DMS114 treated with DMSO at 0.1 percent for 48 hours (cell line): ENCODE data around the gene CPNE4.

Experiments
- DNase-seq: peaks from one replicate; lab custom pipeline; 2025; ENCODE audit not compliant: unreplicated experiment; lab: John Stamatoyannopoulos, UW

Gene CPNE4

DNA sequence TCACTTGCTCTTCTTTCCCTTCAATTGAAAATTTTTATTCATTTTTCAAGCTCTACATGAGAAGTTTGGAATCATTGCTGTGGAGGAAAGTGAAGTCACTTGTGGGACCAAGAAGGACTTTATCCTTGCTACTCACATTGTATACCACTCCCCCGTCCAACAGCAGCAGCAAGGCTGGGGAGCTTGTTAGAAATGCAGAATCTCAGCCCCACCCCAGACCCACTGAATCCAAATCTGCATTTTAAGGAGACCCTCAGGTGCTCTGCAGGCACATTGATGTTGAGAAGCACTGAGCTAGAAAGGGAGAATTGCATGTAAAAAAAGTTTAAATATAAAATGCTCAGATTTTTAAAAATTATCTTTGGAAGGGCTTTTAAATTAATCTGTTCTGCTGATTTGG lies 329.7 kb downstream of the CPNE4 start:
- DNase-seq: no peak

DNA sequence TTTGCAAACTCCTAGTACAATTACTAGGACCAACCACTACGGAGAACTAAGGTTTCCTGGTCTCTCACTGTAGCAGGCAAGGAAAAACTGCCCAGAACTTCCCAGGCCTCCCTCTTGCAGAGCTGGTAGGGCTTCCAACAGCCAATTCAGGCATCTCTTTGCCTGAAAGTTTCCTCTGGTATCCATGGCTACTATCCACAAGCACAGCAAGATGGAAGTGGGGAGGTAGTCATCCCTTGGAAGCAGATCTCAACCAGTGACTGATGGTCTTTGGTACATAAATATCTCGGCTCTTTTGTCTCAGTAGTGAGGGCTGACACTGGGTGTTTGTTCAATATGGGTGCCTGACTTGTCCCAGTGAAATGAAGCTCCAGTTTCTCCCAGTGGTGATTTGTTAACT lies 330.7 kb downstream of the CPNE4 start:
- DNase-seq: no peak

DNA sequence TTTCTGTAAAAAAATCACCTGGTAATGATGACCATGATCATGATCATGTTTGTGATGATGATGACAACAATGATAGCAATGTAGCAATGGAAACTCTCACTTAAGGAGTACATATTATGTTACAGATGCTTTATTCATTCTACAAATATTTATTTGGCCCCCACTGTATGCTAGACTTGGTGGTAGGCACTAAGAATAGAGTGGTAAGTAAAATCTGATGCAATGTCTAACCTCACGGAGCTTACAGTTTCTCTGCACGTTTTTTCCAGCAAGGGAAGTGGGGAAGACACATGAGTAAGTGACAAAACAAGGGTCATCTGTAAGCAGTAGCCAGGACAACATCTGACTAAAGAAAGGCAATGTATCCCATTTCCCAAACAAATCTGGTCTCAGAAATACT lies 332.7 kb downstream of the CPNE4 start:
- no peak for DNase-seq

DNA sequence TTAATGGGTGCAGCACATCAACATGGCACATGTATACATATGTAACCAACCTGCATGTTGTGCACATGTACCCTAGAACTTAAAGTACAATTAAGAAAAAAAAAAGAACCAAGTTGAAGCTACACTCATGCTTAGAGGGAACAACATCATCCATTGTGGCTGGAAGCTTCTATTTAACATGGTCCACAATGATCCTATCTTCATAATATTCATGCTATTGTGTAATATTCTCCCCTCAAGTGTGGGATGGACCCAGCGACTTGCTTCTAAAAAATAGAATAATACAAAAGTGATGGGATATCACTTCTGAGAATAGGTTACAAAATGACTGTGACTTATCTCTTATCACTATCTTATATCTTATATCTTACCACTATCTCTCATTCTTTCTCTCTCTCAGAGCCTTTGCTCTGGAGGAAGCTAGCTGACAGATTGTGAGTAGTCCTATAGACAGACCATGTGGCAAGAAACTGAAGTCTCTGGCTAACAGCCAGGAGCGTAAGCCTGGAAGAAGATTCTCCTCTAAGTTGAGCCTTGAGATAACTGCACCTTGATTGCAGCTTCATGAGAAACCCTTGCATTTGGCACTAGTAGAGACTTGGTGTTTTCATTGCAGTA lies 333.6 kb downstream of the CPNE4 start:
- DNase-seq: no peak

DNA sequence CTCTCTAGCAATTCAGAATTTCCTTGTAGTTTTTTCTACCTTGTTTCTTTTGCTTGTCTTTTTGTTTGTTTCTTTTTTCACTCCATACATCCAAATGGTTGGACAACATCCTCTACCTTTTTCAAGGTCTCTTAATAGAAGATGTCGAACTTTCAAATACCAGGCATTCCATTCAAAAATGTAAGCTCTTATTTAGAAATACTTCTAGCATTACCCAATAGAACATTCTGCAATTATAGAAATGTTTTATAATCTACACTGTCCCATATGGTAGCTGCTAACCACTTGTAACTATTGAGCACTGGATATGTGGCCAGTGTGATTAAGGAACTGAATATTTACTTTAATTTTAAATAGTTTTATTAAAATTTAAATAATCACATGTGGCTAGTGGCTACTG lies 335.8 kb downstream of the CPNE4 start:
- no peak for DNase-seq

DNA sequence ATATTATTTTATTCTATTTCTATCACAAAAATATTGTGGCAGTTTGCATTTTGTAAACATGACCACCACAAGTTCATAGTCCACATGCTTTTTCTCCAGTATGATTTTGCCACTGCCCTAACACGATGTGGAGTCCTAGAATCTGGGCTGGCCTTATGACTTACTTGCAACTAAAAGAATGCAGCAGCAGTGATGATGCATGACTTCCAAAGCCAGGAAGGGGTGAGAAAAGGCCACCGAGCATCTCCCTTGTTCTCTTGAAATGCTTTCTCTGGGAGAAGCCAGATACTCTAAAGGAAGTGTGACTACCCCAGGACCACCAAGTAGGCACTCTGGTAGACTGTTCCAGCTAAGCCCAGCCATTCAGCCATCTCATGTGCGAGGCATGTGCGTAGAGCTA lies 340.4 kb downstream of the CPNE4 start:
- no peak for DNase-seq

DNA sequence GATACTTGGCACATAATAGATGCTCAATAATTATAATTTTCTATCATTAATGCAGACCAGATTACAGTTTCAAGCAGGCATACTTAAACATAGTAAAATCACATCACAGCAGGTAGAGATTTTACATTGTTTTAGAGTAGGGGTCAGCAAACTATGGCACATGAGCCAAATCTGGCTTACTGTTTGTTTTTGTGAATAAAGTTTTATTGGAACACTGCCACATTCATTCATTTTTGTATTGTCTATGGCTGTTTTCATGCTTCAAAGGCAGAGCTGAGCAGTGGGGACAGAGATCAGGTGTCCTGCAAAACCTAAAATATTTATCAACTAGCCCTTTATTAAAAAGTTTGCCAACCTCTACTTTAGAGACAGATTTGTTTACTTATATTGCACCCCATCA lies 342.5 kb downstream of the CPNE4 start:
- DNase-seq: no peak

DNA sequence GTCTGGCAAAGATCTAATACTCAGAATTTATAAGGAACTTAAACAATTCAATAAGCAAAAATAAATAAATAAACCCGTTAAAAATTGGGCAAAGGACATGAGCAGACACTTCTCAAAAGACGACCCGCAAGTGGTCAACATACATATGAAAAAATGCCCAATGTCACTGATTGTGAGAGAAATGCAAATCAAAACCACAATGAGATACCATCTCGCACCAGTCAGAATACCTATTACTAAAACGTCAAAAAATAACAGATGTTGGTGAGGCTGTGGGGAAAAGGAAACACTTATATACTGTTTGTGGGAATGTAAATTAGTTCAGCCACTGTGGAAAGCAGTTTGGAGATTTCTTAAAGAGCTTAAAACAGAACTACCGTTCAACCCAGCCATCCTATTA lies 344.0 kb downstream of the CPNE4 start:
- DNase-seq: no peak

DNA sequence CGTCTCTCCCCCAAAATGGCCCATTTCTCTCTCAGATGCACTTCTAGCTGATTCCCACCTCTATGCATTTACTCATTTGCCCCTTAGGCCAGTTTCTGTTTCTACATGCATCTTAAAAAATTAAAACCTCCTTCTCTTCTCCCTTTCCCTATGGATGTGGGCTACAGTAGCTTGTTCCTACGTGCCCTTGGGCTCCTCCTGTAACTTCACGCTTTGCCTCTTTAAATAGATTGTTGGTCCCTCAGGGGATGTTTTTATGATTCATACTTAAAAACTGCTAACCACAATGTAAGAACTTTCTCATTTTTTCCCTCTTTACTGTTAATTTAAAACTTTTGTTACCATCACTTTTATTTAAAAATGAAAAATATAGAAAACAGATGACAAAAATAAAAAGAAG lies 346.4 kb downstream of the CPNE4 start:
- no peak for DNase-seq

DNA sequence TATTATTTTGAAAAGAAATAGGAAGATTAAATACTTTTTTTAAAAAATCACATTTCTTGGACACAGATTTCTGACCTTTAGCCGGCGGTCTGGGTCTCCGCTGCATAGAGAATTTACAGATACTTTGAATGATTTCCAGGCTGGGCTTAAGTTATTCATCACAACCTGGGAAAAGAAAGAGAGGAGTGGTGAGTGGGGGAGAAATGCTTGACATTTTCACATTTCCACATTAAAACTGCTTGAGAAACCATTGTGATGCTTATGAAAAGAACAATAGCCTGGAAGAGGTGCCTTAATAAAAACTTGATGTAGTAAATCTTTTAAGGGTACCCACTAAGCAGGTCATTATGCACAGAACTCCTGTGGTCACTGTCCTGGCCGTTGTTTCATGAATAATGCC lies 365.2 kb downstream of the CPNE4 start:
- DNase-seq: no peak

DNA sequence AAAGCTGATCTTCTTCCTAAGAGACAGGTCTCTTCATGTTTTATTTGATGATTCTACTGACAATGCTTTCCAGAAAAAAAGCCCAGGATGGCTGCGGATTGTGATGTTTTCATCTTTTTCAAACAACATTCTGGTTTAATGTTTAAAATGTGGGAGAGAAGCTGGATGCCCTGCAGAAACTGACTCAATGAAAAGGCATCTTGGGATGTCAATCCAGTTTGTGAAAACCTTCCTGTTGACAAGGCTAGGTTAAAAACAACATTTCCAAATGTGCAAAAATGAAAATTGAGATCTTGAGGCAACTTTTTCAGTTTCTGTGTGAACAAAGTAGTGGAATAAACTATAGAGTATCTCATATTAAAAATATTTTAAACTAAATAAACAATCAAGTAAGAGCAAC lies 376.0 kb downstream of the CPNE4 start:
- no peak for DNase-seq

DNA sequence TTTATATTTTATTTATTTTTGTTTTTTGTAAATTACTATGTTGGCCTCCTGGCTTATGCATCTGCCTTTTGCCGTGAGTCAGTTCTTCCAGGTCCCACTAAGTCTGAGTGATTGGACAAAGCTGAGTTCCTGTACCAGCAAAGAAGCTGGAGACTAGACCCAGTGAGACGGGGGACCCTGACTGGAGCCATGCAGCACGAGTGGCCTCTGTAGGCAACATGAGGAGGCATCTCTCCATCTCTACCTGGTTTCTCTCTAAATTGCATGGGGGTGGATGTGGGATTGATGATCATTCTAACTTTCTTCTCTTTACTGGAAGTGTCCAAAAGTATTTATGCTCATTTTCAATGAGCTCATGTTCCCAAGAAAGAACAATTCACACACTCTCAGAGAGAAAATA lies 376.7 kb downstream of the CPNE4 start:
- no peak for DNase-seq

DNA sequence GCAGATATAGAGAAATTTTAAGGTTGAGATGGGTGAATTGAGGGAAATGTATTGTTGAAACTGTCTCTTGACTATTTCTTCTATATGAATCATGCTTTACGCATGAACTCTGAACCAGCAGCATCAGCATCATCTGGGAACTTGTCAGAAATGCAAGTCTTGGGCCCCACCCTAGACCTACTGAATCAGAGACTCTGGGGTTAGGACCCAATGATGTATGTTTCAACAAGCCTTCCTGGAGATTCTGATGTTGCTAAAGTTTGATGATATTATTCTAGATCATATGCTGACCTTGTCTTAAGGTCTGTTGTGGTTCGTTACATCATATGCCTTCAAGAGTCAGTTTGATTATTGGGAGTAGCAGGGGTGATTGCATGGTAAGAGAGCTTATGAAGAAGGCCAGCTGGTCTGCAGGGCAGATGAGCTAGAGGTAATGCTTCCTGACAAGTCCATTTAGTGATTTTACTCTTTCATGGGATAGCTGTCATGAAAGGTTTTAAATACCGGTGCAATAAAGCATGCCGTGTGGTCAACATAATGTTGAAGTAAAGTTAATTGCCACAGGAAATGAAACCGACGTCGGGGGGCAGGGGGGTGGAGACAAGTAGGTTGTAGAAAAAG lies 379.6 kb downstream of the CPNE4 start:
- DNase-seq: no peak

DNA sequence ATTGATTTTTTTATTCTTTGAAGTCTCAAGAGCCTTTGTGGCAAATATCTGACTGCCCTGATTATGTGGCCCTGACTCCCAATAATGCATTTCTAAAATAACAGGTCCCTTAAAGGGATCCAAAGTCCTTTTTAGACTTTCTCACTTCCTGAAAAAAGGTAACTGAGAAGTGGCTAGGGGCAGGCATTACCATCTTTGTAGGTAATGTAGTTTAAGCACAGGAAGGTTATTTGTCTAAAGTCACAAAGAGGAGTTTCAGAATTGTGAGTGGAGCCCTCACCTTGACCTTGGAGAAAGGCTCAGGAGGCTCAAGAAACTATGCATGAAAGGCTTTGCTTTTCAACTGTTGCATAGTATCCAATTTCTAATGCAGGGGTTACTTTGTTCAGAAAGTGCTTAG lies 389.2 kb downstream of the CPNE4 start:
- no peak for DNase-seq

DNA sequence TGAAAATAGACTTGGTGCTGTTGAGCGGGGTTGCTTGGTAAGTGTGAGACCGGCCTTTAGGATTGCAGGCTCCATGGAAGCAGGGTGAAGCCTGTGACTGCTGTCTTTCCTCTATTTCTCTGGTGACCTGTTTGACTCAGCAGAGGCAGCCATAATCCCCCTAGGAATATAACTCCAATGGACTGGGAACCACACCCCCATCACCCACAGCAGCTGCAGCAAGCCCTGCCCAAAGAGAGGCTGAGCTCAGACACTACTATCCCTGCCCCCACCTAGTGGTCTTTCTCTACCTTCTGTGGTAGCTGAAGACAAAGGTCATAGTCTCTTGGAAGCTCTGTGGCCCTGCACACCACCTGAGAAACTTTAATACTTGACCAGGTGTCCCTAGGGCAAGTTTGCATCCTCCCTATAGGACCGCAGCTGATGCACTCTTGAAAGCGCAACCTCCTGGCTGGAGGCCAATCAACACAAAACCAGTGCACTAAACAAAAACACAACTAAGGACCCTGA lies 398.5 kb downstream of the CPNE4 start:
- DNase-seq: no peak

DNA sequence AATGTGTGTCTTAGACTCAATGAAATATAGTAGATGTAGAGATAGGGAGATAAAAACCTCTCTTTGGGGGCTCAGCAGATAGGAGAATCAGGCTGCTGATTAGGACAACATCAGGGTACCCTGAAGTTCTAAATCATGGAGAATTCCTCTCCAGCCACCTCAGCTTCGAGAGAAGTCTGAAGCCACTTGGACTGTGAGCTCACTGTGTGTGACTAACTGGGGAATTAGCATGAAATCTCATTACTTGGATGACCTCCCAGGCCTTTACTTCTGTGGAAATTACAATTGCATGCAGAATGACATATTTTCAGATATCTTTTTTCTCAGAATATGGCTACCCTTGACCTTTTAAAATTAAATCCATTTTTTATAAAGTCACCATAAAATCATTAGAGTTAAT lies 404.0 kb downstream of the CPNE4 start:
- no peak for DNase-seq

DNA sequence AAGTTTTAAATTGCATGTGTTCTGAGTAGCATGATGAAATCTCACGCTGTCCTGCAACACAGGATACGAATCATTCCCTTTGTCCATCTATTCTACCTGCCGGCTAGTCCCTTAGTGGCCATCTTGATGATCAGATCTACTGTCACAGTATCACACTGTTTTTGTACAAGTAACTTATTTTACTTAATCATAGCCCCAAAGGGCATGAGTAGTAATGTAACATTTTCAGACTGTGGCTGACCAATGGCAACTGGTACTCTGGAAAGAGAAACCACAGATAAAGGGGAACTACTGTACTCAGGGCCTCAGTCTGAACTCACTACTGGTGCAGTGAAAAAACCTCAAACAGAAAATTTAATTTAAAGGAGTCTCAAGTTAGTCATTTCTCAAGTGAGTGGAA lies 404.7 kb downstream of the CPNE4 start:
- no peak for DNase-seq

DNA sequence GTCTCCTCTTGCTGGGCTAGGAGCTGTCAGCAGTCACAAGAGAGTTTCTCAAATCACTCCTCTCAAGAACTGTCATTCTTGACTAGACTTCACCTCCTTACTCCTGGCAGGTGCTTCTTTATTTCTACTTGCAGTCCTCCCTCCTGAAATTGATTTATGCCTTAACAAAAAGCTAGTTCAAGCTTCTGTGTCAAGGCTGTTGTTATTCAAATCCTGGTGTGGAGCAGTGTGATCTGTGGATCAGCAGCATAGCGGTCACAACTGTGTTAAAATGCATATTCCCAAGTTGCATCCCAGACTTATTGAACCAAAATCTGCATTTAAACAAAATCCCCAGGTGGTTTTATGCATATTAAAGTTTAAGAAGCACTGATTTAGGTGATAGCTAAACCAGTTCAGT lies 411.4 kb downstream of the CPNE4 start:
- DNase-seq: no peak

DNA sequence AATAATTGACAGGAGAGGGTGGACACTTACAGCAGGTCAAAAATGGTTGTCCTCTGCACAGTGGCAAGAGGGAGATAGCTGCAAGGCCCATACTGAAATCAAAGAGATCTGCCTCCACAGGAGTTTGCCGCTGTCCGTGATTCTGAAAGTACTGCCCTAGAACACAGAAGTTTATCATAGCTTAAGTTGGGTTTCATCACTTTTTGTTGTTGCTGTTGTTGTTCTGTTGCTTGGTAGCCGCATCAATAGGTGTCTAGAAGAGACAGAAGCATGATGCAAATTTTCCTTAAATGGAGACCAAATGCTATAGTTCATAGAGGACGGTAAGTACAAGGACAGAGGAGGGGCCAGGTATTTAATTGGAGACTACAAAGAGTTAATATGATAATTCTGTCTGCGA lies 412.1 kb downstream of the CPNE4 start:
- no peak for DNase-seq

DNA sequence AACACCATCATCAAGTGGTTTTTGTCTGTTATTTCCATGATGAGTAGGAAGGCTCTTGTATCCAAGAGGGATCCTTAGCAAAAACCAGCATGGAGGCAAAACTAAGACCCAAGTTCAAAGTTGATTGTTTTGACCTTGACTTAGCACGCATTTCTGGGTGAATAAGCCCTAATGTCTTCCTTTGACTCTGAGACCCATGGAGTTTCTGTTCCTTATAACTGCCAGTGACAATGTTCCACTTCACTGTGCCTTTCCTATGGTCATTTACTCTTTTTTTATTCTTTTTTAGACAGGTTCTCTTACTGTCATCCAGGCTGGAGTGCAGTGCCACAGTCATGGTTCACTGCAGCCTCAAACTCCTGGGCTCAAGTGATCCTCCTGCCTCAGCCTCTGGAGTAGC lies 413.8 kb downstream of the CPNE4 start:
- DNase-seq: no peak

DNA sequence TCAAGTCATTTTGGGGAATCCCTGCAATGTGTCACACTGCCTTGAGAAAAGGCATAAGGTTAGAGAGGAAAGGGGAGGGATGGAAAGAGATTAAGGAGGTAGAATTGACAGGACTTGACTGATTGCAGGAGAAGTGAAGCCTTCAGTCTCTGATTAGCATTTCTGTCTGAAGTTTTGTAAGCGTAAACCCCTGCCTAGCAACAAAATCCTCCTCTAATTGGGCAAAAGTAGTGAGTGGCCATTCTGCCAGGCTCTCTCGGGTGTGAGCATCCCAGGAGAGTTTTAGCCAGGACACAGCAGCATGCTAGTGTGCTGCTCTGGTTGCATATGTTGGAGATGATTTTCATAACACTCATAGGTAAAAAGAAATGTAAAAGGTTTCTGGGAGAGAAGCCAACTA lies 415.0 kb downstream of the CPNE4 start:
- DNase-seq: no peak

DNA sequence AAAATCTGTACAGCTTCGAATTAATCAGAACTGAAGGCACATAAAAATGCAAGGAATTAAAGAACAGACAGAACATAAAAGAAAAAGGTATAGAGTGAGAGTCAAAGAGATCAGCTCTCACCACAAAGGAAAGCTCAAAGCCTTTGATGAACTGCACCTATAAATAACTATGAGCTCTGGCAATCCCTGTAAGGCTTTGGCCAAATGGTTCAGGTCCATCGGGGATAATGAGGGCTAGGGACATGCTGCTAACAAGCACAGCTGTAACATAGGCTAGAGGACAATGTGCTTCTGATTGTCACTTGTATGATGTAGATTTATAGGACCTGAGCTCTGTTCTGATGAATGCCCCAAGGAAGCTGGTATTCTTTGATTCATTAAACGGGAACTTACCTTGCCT lies 418.1 kb downstream of the CPNE4 start:
- no peak for DNase-seq

DNA sequence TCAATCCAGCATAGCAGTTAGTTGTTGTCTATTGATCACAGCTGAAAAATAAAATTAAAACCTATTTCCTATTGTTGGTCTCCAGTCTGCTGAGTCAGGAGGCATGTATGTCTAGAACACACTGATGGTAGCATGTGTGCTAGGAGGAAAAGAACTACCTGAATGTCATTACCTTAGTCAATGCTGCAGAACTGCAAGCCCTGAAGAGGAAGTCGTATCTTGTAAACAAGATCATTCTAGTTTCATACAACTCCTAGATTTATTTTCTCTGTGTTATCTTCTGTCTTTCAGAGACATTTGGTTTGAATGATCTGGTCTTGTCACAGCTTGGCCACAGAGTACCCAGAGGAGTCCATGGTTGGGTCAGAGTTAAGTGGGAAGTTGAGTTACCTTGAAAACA lies 422.1 kb downstream of the CPNE4 start:
- no peak for DNase-seq
